HG03175 (cell line): ENCODE measurements around the gene BTC.
"Not testable (repeated sequence)": the region's sequence is repeated elsewhere in the genome, so short reads cannot be mapped to it uniquely, and the experiment has no call there.

Source experiments
- ATAC-seq: cut with Tn5 transposase; IDR thresholded peaks from one replicate; pipeline ENCODE4 v1.9.1; 2021; ENCODE audit warnings: mild to moderate bottlenecking, moderate library complexity; ENCODE audit not compliant: unreplicated experiment

The BTC gene

GRCh38 chr4:74794382-74795010, at the start of gene BTC:
Gene BTC (minus strand): TSS chr4:74794523. CDS start chr4:74794325, 198 bp downstream.
- no peak for ATAC-seq

GRCh38 chr4:74840936-74841509, 46.7 kb upstream of the BTC start:
- no peak for ATAC-seq

- ATAC-seq: no peak
Observed at GRCh38 chr4:74838746-74839370, 44.5 kb upstream of the BTC start.

GRCh38 chr4:74830928-74831327, 36.6 kb upstream of the BTC start:
- no peak for ATAC-seq

- ATAC-seq: peak; percentile 91
Observed at GRCh38 chr4:74823194-74823593, 28.9 kb upstream of the BTC start.

GRCh38 chr4:74822603-74823002, 28.3 kb upstream of the BTC start:
- no peak for ATAC-seq

- no peak for ATAC-seq
Observed at GRCh38 chr4:74821541-74821940, 27.2 kb upstream of the BTC start.

- no peak for ATAC-seq
Observed at GRCh38 chr4:74814052-74814451, 19.7 kb upstream of the BTC start.

- not testable (repeated sequence) for ATAC-seq
Observed at GRCh38 chr4:74812056-74812455, 17.7 kb upstream of the BTC start.

GRCh38 chr4:74805601-74806000, 11.3 kb upstream of the BTC start:
- no peak for ATAC-seq

GRCh38 chr4:74800310-74800709, 6.0 kb upstream of the BTC start:
- ATAC-seq: no peak

GRCh38 chr4:74796631-74797030, 2.3 kb upstream of the BTC start:
- ATAC-seq: no peak

- ATAC-seq: no peak
Observed at GRCh38 chr4:74793757-74794381, 454 bp downstream of the BTC start.

GRCh38 chr4:74790652-74791051, 3.7 kb downstream of the BTC start:
- no peak for ATAC-seq

- no peak for ATAC-seq
Observed at GRCh38 chr4:74789518-74789917, 4.8 kb downstream of the BTC start.

- ATAC-seq: no peak
Observed at GRCh38 chr4:74777531-74777930, 16.8 kb downstream of the BTC start.

- ATAC-seq: no peak
Observed at GRCh38 chr4:74772783-74773182, 21.5 kb downstream of the BTC start.

- ATAC-seq: no peak
Observed at GRCh38 chr4:74772106-74772505, 22.2 kb downstream of the BTC start.

- no peak for ATAC-seq
Observed at GRCh38 chr4:74770226-74770910, 24.0 kb downstream of the BTC start.

- ATAC-seq: no peak
Observed at GRCh38 chr4:74768857-74769525, 25.3 kb downstream of the BTC start.

- no peak for ATAC-seq
Observed at GRCh38 chr4:74764119-74764518, 30.2 kb downstream of the BTC start.
